Astrocyte (in vitro differentiated cells and primary cell): ENCODE measurements around the gene PNPLA1. TPM values are rescaled to one million over a fixed set of nuclear protein-coding genes. Genes with fewer than 3 reads are reported as not detected.
A peak's percentile ranks its signal among the peaks of the same experiment; 100 is the strongest.

ENCODE experiments used
- DNase-seq: peaks from one replicate; pipeline ENCODE4 v3.0.0-alpha.2; 2010; ENCODE audit warnings: low read depth
- FAIRE-seq: peaks from 2 replicates; lab custom pipeline; 2011; peaks lifted over from hg19 to GRCh38; lab: Jason Lieb, UNC
- H2AFZ ChIP-seq: 2 replicates; pipeline ENCODE4 v1.6.0; 2012; ENCODE audit warnings: low read depth, low read length, inconsistent platforms
- H3K27ac ChIP-seq: 2 replicates; pipeline ENCODE4 v1.5.1; 2011; ENCODE audit warnings: low read depth, low read length, inconsistent platforms
- H3K27me3 ChIP-seq: 2 replicates; pipeline ENCODE4 v1.6.0; 2011; ENCODE audit warnings: low read length, inconsistent platforms; ENCODE audit not compliant: insufficient read depth
- H3K36me3 ChIP-seq: 2 replicates; pipeline ENCODE4 v1.5.1; 2011; ENCODE audit warnings: low read length, inconsistent platforms; ENCODE audit not compliant: insufficient read depth
- H3K4me1 ChIP-seq: 2 replicates; pipeline ENCODE4 v1.5.1; 2011; ENCODE audit warnings: low read length, inconsistent platforms; ENCODE audit not compliant: insufficient read depth
- H3K4me2 ChIP-seq: 2 replicates; pipeline ENCODE4 v1.6.0; 2012; ENCODE audit warnings: low read length, inconsistent platforms
- H3K4me3 ChIP-seq: 2 replicates; pipeline ENCODE4 v1.5.1; 2011; ENCODE audit warnings: low read depth, mild to moderate bottlenecking, low read length, inconsistent platforms; ENCODE audit not compliant: insufficient read depth
- H3K79me2 ChIP-seq: 2 replicates; pipeline ENCODE4 v1.6.0; 2012; ENCODE audit warnings: mild to moderate bottlenecking, low read length, inconsistent platforms; ENCODE audit not compliant: insufficient read depth
- H3K9ac ChIP-seq: 2 replicates; pipeline ENCODE4 v1.6.0; 2012; ENCODE audit warnings: mild to moderate bottlenecking, low read length, inconsistent platforms
- H3K9me3 ChIP-seq: 2 replicates; pipeline ENCODE4 v1.5.1; 2012; ENCODE audit warnings: low read depth, mild to moderate bottlenecking, low read length, inconsistent platforms; ENCODE audit not compliant: insufficient read depth
- H4K20me1 ChIP-seq: 2 replicates; pipeline ENCODE4 v1.6.0; 2012; ENCODE audit warnings: low read length, inconsistent platforms; ENCODE audit not compliant: insufficient read depth
- H3K27ac Mint-ChIP-seq: one replicate; pipeline ENCODE4 v1.8.0; 2021; ENCODE audit warnings: mild to moderate bottlenecking, mixed read lengths; ENCODE audit not compliant: unreplicated experiment
- H3K27me3 Mint-ChIP-seq: one replicate; pipeline ENCODE4 v1.8.0; 2021; ENCODE audit warnings: low read depth, mixed read lengths; ENCODE audit not compliant: unreplicated experiment
- H3K36me3 Mint-ChIP-seq: one replicate; pipeline ENCODE4 v1.8.0; 2021; ENCODE audit warnings: low read depth, mixed read lengths; ENCODE audit not compliant: unreplicated experiment
- H3K4me1 Mint-ChIP-seq: one replicate; pipeline ENCODE4 v1.8.0; 2021; ENCODE audit warnings: low read depth, mixed read lengths; ENCODE audit not compliant: unreplicated experiment
- H3K4me3 Mint-ChIP-seq: one replicate; pipeline ENCODE4 v1.8.0; 2021; ENCODE audit warnings: mild to moderate bottlenecking, moderate library complexity, mixed read lengths; ENCODE audit not compliant: unreplicated experiment
- H3K9me3 Mint-ChIP-seq: one replicate; pipeline ENCODE4 v1.8.0; 2021; ENCODE audit warnings: mild to moderate bottlenecking, mixed read lengths; ENCODE audit not compliant: unreplicated experiment
- CTCF ChIP-seq: IDR thresholded peaks from 2 replicates; pipeline ENCODE4 v1.5.1; 2011; ENCODE audit warnings: low read depth, mild to moderate bottlenecking, inconsistent platforms, low read length, moderate library complexity; ENCODE audit not compliant: insufficient read depth
- EZH2 ChIP-seq: IDR thresholded peaks from 2 replicates; pipeline ENCODE4 v1.6.1; 2012; ENCODE audit warnings: mild to moderate bottlenecking, low read length, inconsistent platforms; ENCODE audit not compliant: insufficient read depth
- total RNA-seq: library from RNA; stranded (reverse); gene quantifications from 2 replicates; pipeline ENCODE4 v1.2.1, GENCODE V29; 2021

The PNPLA1 gene
- total RNA-seq, 1 donor from 2014 or later: not detected

GRCh38 chr6:36297511-36297910, 27.7 kb downstream of the PNPLA1 start:
- Histone ChIP-seq H3K4me1 (no peaks in the 10 kb centered on the region), H3K36me3 (no peaks in the 10 kb centered on the region), H3K9me3 (no peaks in the 10 kb centered on the region), H2AFZ (no peak overlapping the region), H3K27ac (no peak overlapping the region), H3K9ac (no peak overlapping the region), H3K79me2 (no peaks in the 10 kb centered on the region), H3K27me3 (peaks cover 3% of the 10 kb centered on the region), H4K20me1 (no peaks in the 10 kb centered on the region), H3K4me3 (no peak overlapping the region), H3K4me2 (no peak overlapping the region)
- DNase-seq (no peak), FAIRE-seq (no peak)
- H3K36me3 Mint-ChIP-seq: no peaks in the 10 kb centered on the region
- no peak overlapping the region for H3K27ac Mint-ChIP-seq
- H3K4me1 Mint-ChIP-seq: peaks cover 11% of the 10 kb centered on the region
- H3K27me3 Mint-ChIP-seq: peaks cover 31% of the 10 kb centered on the region
- H3K4me3 Mint-ChIP-seq: no peak overlapping the region
- no peak for TF ChIP-seq EZH2
- no peak for TF ChIP-seq CTCF
- no peaks in the 10 kb centered on the region for H3K9me3 Mint-ChIP-seq

GRCh38 chr6:36298027-36298426, 28.2 kb downstream of the PNPLA1 start:
- no peaks in the 10 kb centered on the region for H3K79me2 ChIP-seq
- no peak overlapping the region for H2AFZ ChIP-seq
- H3K36me3 Mint-ChIP-seq: no peaks in the 10 kb centered on the region
- H3K4me3 ChIP-seq: no peak overlapping the region
- H3K27me3 ChIP-seq: peaks cover 3% of the 10 kb centered on the region
- no peaks in the 10 kb centered on the region for H3K4me1 ChIP-seq
- H3K27me3 Mint-ChIP-seq: peaks cover 31% of the 10 kb centered on the region
- FAIRE-seq (no peak), DNase-seq (no peak)
- H3K4me3 Mint-ChIP-seq: no peak overlapping the region
- peaks cover 11% of the 10 kb centered on the region for H3K4me1 Mint-ChIP-seq
- no peak overlapping the region for H3K4me2 ChIP-seq
- no peak overlapping the region for H3K27ac Mint-ChIP-seq
- H4K20me1 ChIP-seq: no peaks in the 10 kb centered on the region
- TF ChIP-seq CTCF: no peak
- no peak for TF ChIP-seq EZH2
- no peaks in the 10 kb centered on the region for H3K36me3 ChIP-seq
- no peaks in the 10 kb centered on the region for H3K9me3 ChIP-seq
- H3K9ac ChIP-seq: no peak overlapping the region
- no peak overlapping the region for H3K27ac ChIP-seq
- H3K9me3 Mint-ChIP-seq: no peaks in the 10 kb centered on the region

GRCh38 chr6:36301085-36301658, 31.3 kb downstream of the PNPLA1 start:
- H3K4me3 Mint-ChIP-seq: peak overlapping the region; percentile 25
- no peaks in the 10 kb centered on the region for H3K36me3 ChIP-seq
- no peaks in the 10 kb centered on the region for H3K9me3 Mint-ChIP-seq
- FAIRE-seq: no peak
- H2AFZ ChIP-seq: no peak overlapping the region
- no peaks in the 10 kb centered on the region for H4K20me1 ChIP-seq
- peak; percentile 35 for DNase-seq
- H3K4me1 Mint-ChIP-seq: peaks cover 12% of the 10 kb centered on the region
- peaks cover 11% of the 10 kb centered on the region for H3K27me3 Mint-ChIP-seq
- no peaks in the 10 kb centered on the region for H3K36me3 Mint-ChIP-seq
- H3K79me2 ChIP-seq: no peaks in the 10 kb centered on the region
- no peak overlapping the region for H3K27ac ChIP-seq
- H3K4me3 ChIP-seq: no peak overlapping the region
- no peak overlapping the region for H3K9ac ChIP-seq
- H3K27me3 ChIP-seq: peaks cover 3% of the 10 kb centered on the region
- H3K4me2 ChIP-seq: no peak overlapping the region
- H3K4me1 ChIP-seq: no peaks in the 10 kb centered on the region
- TF ChIP-seq CTCF (no peak), EZH2 (no peak)
- no peaks in the 10 kb centered on the region for H3K9me3 ChIP-seq
- H3K27ac Mint-ChIP-seq: peak overlapping the region; percentile 67
